Subcutaneous abdominal adipose tissue (tissue), 5 donors: Measurements from ENCODE around the gene RAPGEF1.
A peak's percentile ranks its signal among the peaks of the same experiment; 100 is the strongest.

Experiments used
- H3K27ac ChIP-seq: one replicate; pipeline ENCODE4 v1.7.0; 2013; ENCODE audit warnings: low read depth, mild to moderate bottlenecking, inconsistent platforms, low read length, moderate library complexity
- H3K27me3 ChIP-seq, 5 donors: one replicate each; pipeline ENCODE4 v1.7.0; 2013; ENCODE audit warnings: low read length in 5 of 5, inconsistent platforms in 1 of 5; ENCODE audit not compliant: control insufficient read depth in 5 of 5, insufficient read depth in 4 of 5
- H3K36me3 ChIP-seq, 5 donors: one replicate each; pipeline ENCODE4 v1.7.0; 2013; ENCODE audit warnings: low read length in 5 of 5; ENCODE audit not compliant: control insufficient read depth in 5 of 5, insufficient read depth in 5 of 5
- H3K4me1 ChIP-seq, 5 donors: one replicate each; pipeline ENCODE4 v1.7.0; 2013; ENCODE audit warnings: low read length in 5 of 5, mild to moderate bottlenecking in 3 of 5, moderate library complexity in 1 of 5; ENCODE audit not compliant: control insufficient read depth in 5 of 5, insufficient read depth in 5 of 5
- H3K4me3 ChIP-seq, 5 donors: one replicate each; pipeline ENCODE4 v1.7.0; 2013; ENCODE audit warnings: low read length in 5 of 5, low read depth in 1 of 5
- H3K9ac ChIP-seq, 5 donors: one replicate each; pipeline ENCODE4 v1.7.0; 2013; ENCODE audit warnings: low read length in 5 of 5, mild to moderate bottlenecking in 4 of 5, moderate library complexity in 3 of 5
- H3K9me3 ChIP-seq, 5 donors: one replicate each; pipeline ENCODE4 v1.7.0; 2013; ENCODE audit warnings: low read length in 5 of 5; ENCODE audit not compliant: control insufficient read depth in 5 of 5
- donor health status: healthy.
- donor health status: healthy.
- donor health status: healthy.
- donor health status: healthy.
- donor health status: healthy.

RAPGEF1 gene

DNA sequence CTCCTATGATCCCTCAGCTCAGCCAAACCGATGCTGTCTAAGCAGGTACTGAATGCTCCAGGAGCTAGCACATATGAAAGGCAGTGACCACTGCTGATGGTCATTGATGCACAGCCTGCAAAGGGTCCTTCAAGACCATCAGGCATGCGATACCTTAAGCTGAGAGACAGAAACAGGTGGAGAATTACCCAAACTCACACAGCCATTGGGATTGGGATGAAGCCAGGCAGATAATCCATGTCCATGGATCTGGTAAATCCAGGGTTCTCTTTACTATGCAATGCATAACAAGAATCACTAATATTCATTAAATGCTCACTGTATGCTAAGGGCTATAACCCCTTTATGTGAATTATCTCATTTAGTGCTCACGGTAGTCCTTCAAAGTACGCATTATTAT lies 36.2 kb downstream of the RAPGEF1 start:
- Histone ChIP-seq H3K9ac (no peak overlapping the region), H3K4me3 (no peak overlapping the region), H3K4me1 (peaks cover 9 to 89% (median 67%) of the 10 kb centered on the region in 5 donors), H3K27ac (no peak overlapping the region), H3K9me3 (no peaks in the 10 kb centered on the region), H3K27me3 (no peaks in the 10 kb centered on the region), H3K36me3 (peaks cover 0 to 2% (median 0%) of the 10 kb centered on the region in 5 donors)

DNA sequence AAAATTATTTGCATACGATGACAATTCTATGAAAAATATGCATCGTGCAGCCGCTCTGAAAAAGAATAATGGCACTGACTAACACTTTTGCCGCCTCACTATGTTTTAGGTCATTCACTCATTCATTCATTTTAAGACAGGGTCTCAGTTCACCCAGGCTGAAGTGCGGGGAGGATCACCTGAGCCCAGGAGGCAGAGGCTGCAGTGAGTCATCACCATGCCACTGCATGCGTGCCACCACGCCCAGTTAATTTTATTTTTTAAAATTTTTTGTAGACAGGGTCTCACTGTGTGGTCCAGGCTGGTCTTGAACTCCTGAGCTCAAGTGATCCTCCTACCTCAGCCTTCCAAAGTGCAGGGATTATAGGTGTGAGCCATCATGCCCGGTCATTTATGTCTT lies 37.0 kb downstream of the RAPGEF1 start:
- H3K4me3 ChIP-seq, result no peak overlapping the region
- no peaks in the 10 kb centered on the region for H3K27me3 ChIP-seq
- H3K27ac ChIP-seq, result no peak overlapping the region
- H3K9me3 ChIP-seq, result no peaks in the 10 kb centered on the region
- no peak overlapping the region for H3K9ac ChIP-seq
- H3K4me1 ChIP-seq, result peaks cover 8 to 89% (median 67%) of the 10 kb centered on the region in 5 donors
- H3K36me3 ChIP-seq, result peaks cover 0 to 2% (median 0%) of the 10 kb centered on the region in 5 donors

GRCh38 chr9:131701789-131702337 lies 38.0 kb downstream of the RAPGEF1 start:
- Histone ChIP-seq H3K9ac (no peak overlapping the region), H3K4me3 (no peak overlapping the region), H3K4me1 (peaks cover 8 to 90% (median 67%) of the 10 kb centered on the region in 5 donors), H3K27me3 (no peaks in the 10 kb centered on the region), H3K27ac (no peak overlapping the region), H3K36me3 (peaks cover 0 to 2% (median 0%) of the 10 kb centered on the region in 5 donors), H3K9me3 (no peaks in the 10 kb centered on the region)

DNA sequence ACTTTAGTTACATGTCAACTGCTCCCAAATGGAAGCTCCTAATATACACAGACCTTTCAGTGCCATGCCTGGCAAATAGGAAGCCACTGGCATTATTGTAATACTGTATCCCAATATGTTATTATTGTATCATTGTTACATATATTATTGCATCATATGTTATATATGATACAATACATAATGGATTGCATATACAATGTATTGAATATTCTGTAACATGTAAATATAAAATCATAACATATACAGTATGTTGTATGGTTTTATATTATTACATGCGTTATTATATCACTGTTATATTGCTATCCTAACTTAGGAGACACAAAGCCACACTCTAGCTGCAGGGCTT lies 38.5 kb downstream of the RAPGEF1 start:
- Histone ChIP-seq H3K9ac (no peak overlapping the region), H3K9me3 (no peaks in the 10 kb centered on the region), H3K36me3 (peaks cover 0 to 2% (median 0%) of the 10 kb centered on the region in 5 donors), H3K27ac (no peak overlapping the region), H3K27me3 (no peaks in the 10 kb centered on the region), H3K4me3 (no peak overlapping the region), H3K4me1 (peaks cover 8 to 90% (median 64%) of the 10 kb centered on the region in 5 donors)

GRCh38 chr9:131700765-131701435 lies 39.0 kb downstream of the RAPGEF1 start:
- Histone ChIP-seq H3K27ac (peak overlapping the region; percentile 45), H3K4me3 (no peak overlapping the region), H3K27me3 (no peaks in the 10 kb centered on the region), H3K4me1 (peaks cover 8 to 89% (median 58%) of the 10 kb centered on the region in 5 donors), H3K9ac (no peak overlapping the region), H3K9me3 (no peaks in the 10 kb centered on the region), H3K36me3 (peaks cover 0 to 2% (median 0%) of the 10 kb centered on the region in 5 donors)

- Histone ChIP-seq H3K27ac (peak overlapping the region; percentile 45), H3K4me1 (peaks cover 8 to 89% (median 50%) of the 10 kb centered on the region in 5 donors), H3K27me3 (no peaks in the 10 kb centered on the region), H3K9ac (no peak overlapping the region), H3K36me3 (peaks cover 0 to 2% (median 0%) of the 10 kb centered on the region in 5 donors), H3K4me3 (no peak overlapping the region), H3K9me3 (no peaks in the 10 kb centered on the region)
These were observed 39.8 kb downstream of the RAPGEF1 start for GRCh38 chr9:131700076-131700475.

GRCh38 chr9:131698618-131698985 lies 41.3 kb downstream of the RAPGEF1 start:
- Histone ChIP-seq H3K4me3 (no peak overlapping the region), H3K36me3 (peaks cover 0 to 2% (median 0%) of the 10 kb centered on the region in 5 donors), H3K27me3 (no peaks in the 10 kb centered on the region), H3K27ac (peak overlapping the region; percentile 32), H3K9ac (no peak overlapping the region), H3K9me3 (no peaks in the 10 kb centered on the region), H3K4me1 (peaks cover 8 to 87% (median 44%) of the 10 kb centered on the region in 5 donors)

- no peaks in the 10 kb centered on the region for H3K27me3 ChIP-seq
- peak overlapping the region; percentile 32 for H3K27ac ChIP-seq
- peaks cover 0 to 2% (median 0%) of the 10 kb centered on the region in 5 donors for H3K36me3 ChIP-seq
- H3K4me1 ChIP-seq, result peaks cover 8 to 84% (median 42%) of the 10 kb centered on the region in 5 donors
- H3K4me3 ChIP-seq, result no peak overlapping the region
- H3K9ac ChIP-seq, result no peak overlapping the region
- H3K9me3 ChIP-seq, result no peaks in the 10 kb centered on the region
These were observed 41.8 kb downstream of the RAPGEF1 start for GRCh38 chr9:131697908-131698617.

DNA sequence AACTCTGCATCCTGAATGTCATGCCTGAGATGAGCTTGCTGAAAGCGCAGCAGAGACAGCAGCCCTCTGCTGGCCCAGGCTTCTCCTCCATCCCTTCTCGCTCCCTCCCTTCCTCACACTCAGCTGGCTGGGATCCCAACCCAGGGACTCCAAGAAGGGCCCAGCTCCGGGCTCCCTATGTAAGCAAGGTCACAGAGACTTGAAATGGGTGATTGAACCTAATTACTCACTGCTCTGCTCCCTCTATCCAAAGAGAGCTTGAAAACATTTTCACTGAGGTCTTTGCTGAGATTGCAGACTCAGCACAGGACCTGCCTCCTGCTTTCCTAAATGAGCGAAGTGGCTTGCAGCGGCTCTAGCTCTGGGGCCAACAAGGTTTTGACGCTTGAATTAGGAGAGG lies 42.8 kb downstream of the RAPGEF1 start:
- H3K27ac ChIP-seq, result no peak overlapping the region
- no peak overlapping the region for H3K4me3 ChIP-seq
- H3K27me3 ChIP-seq, result no peaks in the 10 kb centered on the region
- peaks cover 0 to 2% (median 0%) of the 10 kb centered on the region in 5 donors for H3K36me3 ChIP-seq
- peaks cover 11 to 90% (median 50%) of the 10 kb centered on the region in 5 donors for H3K4me1 ChIP-seq
- no peak overlapping the region for H3K9ac ChIP-seq
- H3K9me3 ChIP-seq, result no peaks in the 10 kb centered on the region

DNA sequence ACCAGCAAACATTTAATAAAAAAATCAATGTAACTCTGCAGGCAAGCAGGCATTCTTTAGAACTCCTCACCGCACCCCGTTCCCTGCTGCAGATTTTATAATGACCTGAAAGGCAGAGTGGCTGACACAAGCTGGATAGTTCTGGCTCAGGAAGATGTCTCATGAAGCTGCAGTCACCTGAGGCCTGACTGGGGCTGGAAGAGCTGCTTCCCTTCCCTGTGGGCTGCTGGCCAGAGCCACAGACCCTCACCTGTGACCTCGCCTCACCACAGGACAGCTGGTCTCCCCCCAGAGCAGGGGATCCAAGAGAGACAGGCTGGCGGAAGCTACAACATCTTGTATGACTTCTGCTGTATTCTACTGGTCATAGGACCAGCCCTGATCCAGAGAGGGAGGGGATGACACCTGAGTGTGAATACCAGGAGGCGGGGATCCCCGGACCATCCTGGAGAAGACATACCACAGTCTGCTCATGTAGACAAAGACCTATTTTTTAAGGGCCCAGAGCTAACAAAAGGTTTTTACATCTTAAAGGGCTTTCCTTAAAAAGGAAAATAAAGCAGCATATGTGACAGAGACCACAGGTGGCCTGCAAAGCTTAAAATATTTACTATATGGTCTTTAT lies 43.9 kb downstream of the RAPGEF1 start:
- H3K4me1 ChIP-seq, result peaks cover 8 to 82% (median 51%) of the 10 kb centered on the region in 5 donors
- no peak overlapping the region for H3K27ac ChIP-seq
- no peaks in the 10 kb centered on the region for H3K9me3 ChIP-seq
- peaks cover 0 to 2% (median 0%) of the 10 kb centered on the region in 5 donors for H3K36me3 ChIP-seq
- H3K27me3 ChIP-seq, result no peaks in the 10 kb centered on the region
- no peak overlapping the region for H3K4me3 ChIP-seq
- H3K9ac ChIP-seq, result no peak overlapping the region
